Posterior vena cava (tissue), 2 donors: Measurements from ENCODE around the gene C19orf47. TPM values are rescaled to one million over a fixed set of nuclear protein-coding genes. Genes with fewer than 3 reads are reported as not detected.

Source experiments
- DNase-seq: peaks from one replicate; pipeline ENCODE4 v3.0.0-alpha.2; 2020; ENCODE audit warnings: low spot score
- intact Hi-C, 2 donors: fragments of 100-400 bp; cut with DNase I; formaldehyde crosslinking; loops; one replicate each; pipeline versions ENCODE4 v1.14.1 to v1.14.2; 2022 to 2023
- long read RNA-seq, 2 donors: library from polyadenylated mRNA; unstranded; transcript quantifications; one replicate each; pipeline ENCODE4 v2.0.0, GENCODE V29; 2020 to 2021
- total RNA-seq, 2 donors: library from RNA; stranded (reverse); fragmentation: NEBNext Ultra II Directional; extraction: Animal tissue kit (Norgen Biotek cat#: 25700); gene quantifications; one replicate each; pipeline ENCODE4 v1.2.1, GENCODE V29; 2021
- donor health status: DM: yes; HTN: yes; CAD: no.
- donor health status: DM: yes; HTN: yes; CAD: no.

C19orf47 gene, protein sequence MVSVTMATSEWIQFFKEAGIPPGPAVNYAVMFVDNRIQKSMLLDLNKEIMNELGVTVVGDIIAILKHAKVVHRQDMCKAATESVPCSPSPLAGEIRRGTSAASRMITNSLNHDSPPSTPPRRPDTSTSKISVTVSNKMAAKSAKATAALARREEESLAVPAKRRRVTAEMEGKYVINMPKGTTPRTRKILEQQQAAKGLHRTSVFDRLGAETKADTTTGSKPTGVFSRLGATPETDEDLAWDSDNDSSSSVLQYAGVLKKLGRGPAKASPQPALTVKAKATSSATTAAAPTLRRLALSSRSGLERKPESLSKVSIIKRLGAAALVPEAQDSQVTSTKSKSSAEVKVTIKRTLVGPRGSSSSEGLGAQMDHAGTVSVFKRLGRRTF
- 10 to 100 TPM; 13.2 to 16.9 TPM for total RNA-seq
- long read RNA-seq, donor 1, partial matches to known transcripts: 0 of 4 reads
- long read RNA-seq, donor 1, other reads (novel, unspliced or antisense): 2 of 4 reads
- long read RNA-seq, donor 2, partial matches to known transcripts: 0 of 7 reads
- long read RNA-seq, donor 2, other reads (novel, unspliced or antisense): 7 of 7 reads

DNA sequence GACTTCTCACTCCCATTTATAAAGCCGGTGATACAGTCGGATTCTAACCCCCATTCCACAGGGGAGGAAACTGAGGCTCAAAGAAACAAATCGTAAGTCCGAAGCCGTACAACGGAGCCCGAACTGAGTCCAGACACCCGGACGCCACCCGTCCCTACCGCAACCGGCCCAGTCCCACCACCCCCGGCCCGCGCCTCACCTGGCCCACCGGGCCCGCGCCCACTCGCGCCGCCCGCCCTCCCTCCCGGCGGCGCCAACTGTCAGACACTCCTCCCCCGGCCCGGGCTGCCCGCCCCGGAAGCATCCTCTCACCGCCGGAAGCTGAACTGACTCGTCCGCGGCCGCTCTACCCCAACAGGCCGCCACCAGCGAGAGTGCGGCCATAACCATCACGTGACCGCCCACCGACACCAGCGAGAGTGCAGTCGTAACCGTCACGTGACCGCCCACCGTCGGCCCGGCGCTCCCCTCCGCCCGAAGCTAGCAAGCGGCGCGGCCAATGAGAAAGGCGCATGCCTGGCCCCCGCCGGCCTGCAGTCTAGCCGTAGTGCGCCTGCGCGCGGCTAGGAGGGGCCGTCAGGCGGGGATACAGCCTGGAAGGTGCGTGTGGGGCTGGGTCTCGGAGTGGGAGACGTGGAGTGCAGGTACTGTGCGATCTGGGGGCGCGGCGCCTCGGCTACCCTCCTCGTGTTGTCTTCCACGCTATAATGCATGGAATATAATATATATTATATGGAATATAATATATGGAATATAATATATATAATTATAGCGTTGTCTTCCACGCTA is at the start of gene C19orf47, which contains the start of gene PLD3:
C19orf47 (minus strand) TSS at position 273 of the 789 bp plus-strand sequence. CDS start 6,540 bp downstream, outside the sequence.
PLD3 (plus strand) TSS at position 571 of the 789 bp plus-strand sequence. CDS start 17,789 bp downstream, outside the sequence.
- intact Hi-C loops: loop anchor here in 1 of 2 donors (10.0 kb wide), 1 partner anchor 96 kb away; the partner anchor contains the start of gene SERTAD3
- DNase-seq: peak; percentile 100

- intact Hi-C loops: loop anchor here in 1 of 2 donors (10.0 kb wide), 1 partner anchor 93 kb away; no protein-coding TSS in a partner anchor
Measured at GRCh38 chr19:40397568-40397906, 49.3 kb upstream of the C19orf47 start.

GRCh38 chr19:40396886-40397567 is 48.8 kb upstream of the C19orf47 start:
- intact Hi-C loops: loop anchor here in 1 of 2 donors (10.0 kb wide), 1 partner anchor 92 kb away; no protein-coding TSS in a partner anchor
- no peak for DNase-seq

More at GRCh38 chr19:40397568-40397906, 49.3 kb upstream of the C19orf47 start:
- no peak for DNase-seq

DNA sequence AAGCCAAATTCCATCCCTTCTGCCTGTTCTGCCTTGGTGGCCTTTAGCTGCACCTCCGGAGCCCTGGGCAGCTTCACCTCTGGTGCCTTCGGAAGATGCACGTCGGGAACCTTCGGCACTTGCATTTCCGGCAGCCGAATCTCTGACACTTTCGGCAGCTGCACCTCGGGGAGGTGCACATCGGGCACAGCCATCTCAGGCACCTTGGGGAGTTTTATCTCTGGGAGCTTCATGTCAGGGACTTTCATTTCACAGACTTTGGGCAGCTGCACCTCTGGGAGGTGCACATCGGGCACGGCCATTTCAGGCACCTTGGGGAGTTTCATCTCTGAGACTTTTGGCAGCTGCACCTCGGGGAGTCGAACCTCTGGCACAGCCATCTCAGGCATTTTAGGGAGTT is 47.8 kb upstream of the C19orf47 start:
- no peak for DNase-seq
- intact Hi-C loops: loop anchor here in 1 of 2 donors (10.0 kb wide), 1 partner anchor 91 kb away; no protein-coding TSS in a partner anchor

DNA sequence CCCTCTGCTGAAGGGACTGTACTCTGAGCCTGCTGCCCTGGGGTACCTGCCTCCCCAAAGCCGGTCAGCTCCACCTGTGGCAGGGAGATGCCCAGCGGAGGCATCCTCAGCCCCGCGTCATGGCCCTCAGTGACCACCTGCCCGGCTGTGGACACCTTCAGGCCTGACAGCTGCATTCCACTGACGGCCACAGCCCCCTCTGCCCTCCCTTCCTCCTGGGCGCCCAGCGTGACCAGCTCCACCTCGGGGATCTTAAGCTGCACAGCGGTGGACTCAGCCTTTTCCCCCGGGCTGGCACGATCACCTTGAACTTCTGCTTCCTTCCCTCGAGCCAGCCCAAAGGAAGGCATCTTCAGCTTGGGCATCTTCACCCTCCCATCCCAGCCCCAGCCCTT is 46.6 kb upstream of the C19orf47 start:
- intact Hi-C loops: loop anchor here in 1 of 2 donors (10.0 kb wide), 1 partner anchor 90 kb away; no protein-coding TSS in a partner anchor
- DNase-seq: no peak

DNA sequence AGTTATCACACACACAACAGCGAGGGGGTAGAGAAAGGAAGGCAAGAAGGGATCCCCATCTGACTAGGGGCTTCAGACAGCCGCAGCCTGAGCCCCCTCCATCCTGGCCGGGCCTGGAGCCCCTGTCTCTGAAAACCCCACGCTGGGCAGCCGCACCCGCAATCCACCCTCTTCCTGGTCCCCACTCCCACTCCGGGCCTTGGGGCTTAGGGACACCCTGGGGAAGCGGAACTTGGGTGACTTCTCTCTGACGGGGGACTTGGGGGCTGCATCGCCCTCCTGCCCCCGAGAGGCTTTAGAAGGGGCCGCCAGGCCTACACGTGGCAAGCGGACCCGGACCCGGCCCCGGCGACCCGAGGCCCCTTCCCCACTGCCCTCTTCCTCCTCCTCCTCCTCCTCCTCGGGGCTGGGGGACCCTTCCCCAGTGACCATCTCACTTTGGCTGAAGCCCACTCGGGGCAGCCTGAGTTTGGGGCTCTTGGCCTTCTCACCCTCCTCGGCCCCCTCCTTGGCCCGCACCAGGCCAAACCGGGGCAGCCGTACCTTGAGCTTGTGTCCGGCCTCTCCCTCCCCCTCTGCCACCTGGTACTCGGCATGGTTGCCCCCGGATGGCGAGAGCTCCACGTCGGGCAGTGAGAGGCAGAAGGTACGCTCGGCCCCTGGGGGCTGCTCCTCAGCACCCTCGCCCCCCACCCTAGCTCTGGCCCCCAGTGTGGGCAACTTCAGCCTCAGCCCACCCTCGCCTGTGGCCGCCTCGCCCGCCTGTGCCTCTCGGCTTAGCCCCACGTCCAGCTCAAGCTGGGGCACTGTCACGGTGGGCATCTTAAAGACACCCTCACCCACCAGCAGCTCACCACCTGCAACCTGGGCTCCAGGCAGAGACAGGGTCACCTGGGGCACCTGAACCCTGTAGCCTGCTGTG is 46.0 kb upstream of the C19orf47 start:
- intact Hi-C loops: loop anchor here in 1 of 2 donors (10.0 kb wide), 1 partner anchor 89 kb away; no protein-coding TSS in a partner anchor
- no peak for DNase-seq

- DNase-seq: no peak
- intact Hi-C loops: loop anchor here in 1 of 2 donors (10.0 kb wide), 1 partner anchor 88 kb away; no protein-coding TSS in a partner anchor
Measured at GRCh38 chr19:40392894-40393517, 44.8 kb upstream of the C19orf47 start.

DNA sequence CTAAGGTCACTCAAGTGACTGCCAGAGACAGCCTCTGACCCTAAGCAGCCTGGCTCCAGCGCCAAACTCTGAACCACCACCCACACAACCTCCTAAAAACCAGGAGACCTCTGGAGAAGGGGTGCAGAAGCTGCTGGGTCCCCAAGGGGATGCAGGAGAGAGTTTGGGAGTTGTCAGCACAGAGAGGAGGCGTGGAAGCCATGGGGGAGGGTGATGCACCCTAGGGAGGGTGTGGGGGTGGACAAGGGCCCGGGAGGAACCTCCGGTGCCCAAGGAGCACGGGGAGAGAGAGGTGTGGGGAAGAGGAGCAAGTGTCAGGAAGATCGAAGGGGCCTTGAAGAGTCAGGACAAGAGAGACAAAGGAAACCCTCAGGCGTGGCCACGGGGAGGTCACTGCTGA is 43.9 kb upstream of the C19orf47 start:
- intact Hi-C loops: loop anchor here in 1 of 2 donors (10.0 kb wide), 1 partner anchor 87 kb away; no protein-coding TSS in a partner anchor
- DNase-seq: no peak

- intact Hi-C loops: loop anchor here in 1 of 2 donors (10.0 kb wide), 1 partner anchor 85 kb away; no protein-coding TSS in a partner anchor
- DNase-seq: no peak
Measured at GRCh38 chr19:40390084-40390742, 42.0 kb upstream of the C19orf47 start, which contains the start of gene HIPK4. HIPK4 (minus strand) TSS chr19:40390181; CDS start chr19:40389902, 279 bp downstream.

- intact Hi-C loops: loop anchor here in 1 of 2 donors (10.0 kb wide), 1 partner anchor 85 kb away; no protein-coding TSS in a partner anchor
- DNase-seq: no peak
Measured at GRCh38 chr19:40389404-40390083, 41.3 kb upstream of the C19orf47 start.

DNA sequence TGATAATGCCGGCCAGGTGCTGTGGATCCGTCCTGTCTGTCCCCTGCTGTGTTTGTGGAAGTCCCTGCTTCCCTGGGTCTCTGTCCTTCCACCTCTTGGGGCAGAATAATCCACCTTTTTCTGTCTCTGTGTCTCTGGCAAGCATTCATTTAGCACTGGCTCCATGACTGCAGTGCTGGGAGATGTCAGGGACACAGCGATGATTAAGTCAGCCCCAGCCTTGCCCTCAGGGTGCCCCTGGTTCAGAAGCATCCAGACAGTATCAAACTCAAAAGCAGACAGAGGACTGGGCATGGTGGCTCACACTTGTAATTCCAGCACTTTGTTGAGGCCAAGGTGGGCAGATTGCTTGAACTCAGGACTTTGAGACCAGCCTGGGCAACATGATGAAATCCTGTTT is 40.3 kb upstream of the C19orf47 start:
- intact Hi-C loops: no loop called here
- DNase-seq: no peak

DNA sequence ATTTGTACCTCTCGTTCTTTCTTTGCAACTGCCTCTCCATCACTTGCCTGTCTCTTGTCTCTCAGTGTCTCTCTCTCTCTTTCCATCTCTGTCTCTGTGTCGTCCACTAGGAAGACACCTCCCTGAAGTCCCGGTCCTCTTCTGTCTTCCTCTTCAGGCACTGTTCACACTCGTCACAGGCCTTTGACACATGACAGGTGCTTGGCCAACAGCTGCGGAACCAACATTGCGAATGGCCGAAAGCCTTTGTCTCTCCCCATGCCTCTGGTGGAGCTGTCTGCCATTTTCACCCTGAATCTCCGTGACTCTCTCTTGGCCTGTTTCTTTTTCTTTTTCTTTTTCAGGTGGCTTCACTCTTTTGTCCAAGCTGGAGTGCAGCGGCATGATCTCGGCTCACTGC is 39.0 kb upstream of the C19orf47 start:
- intact Hi-C loops: no loop called here
- no peak for DNase-seq

DNA sequence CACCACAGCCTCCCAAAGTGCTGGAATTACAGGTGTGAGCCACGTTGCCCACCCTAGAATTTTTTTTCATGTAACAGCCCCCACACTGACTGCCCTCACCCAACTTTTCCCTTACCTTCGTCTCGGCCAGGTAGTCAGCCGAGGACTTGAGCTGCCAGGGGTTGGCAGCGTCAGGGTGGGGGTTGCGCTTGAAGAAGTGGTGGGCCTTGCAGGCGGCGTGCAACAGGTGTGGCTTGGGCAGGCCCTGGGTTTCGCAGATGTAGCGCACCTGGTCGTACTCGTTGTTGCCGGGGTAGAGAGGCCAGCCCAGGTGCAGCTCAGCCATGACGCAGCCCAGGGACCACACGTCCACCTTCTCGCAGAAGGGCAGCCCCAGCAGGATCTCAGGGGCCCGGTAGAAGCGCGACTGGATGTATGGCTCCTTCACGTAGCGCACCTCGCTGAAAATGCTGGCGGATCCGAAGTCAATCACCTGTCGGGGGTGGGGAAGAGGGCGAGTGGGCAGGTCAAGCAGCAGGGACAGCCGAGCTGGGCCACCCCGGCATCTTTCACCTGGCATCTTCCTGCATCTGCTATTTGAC is 35.6 kb upstream of the C19orf47 start:
- intact Hi-C loops: no loop called here

DNA sequence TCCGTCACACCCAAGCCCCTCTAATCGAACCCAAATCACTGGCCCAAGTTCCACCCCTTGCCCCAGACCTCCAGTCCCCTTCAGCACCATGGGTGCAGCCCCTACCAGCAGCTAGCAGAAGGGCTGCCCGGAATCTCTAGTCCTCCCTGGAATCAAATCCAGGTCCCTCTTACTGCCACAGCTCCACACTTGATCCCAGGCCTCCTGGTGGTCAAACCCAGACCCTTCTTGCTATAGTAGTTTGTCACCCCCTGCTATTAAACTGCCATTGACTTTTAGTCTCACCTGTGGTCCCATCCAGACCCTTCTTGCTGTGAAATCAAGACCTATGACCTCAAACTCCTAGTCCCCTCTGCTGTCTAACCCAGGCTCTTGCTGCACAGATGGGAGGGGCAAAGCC is 33.1 kb upstream of the C19orf47 start:
- intact Hi-C loops: no loop called here
- DNase-seq: no peak

More for the DNA sequence above, 35.6 kb upstream of the C19orf47 start:
- no peak for DNase-seq

DNA sequence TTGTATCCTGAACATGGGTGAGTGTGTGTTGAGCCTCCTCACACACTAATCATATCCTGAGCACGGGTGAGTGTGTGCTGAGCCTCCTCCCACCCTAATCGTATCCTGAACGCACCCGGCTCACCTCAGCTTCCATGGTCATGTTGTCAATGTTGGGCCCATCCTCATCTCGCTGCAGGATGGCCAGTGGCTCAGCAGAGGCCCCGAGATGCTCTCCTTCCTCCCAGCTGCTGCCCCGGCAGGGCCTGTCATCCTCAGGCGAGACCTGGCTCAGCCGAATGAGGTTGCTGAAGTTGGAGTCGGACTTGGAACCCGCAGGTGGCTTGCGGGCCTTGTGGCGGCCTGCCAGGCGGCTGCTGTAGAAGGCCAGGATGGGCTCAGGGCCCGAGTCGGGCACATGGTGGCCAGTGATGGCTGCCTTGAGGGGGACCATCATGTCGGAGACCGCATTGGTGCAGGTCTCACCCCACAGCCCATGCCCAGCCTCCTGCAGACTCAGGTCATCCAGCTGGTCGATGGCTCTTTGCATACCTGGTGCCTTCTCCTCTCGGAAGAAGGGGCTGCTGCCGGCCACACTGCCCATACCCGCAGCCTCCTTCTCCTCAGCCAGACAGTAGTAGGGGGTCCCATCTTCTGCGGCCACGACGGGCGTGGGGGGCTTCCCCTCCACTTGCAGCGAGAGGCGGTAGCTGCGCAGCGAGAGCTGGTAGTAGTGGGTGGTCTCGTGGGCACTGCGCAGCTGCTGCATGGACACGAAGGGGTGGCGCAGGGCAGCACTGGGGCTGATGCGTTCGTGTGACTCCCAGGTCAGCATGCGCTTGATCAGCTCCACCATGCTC is 32.2 kb upstream of the C19orf47 start:
- intact Hi-C loops: no loop called here
- DNase-seq: no peak
